ENCODE data around the gene MRPL20.

GRCh38 chr1:1411626-1412025 lies 4.5 kb upstream of the MRPL20 start:
- TF ChIP-seq RXRA (IDR thresholded peaks at IDR 0.05) (no peak), EGR1 (IDR thresholded peaks at IDR 0.05; ENCODE audit: low read depth in 2 of 2) (no peak), CTCF (IDR thresholded peaks at IDR 0.05; ENCODE audit: low read depth, low read length, missing input control) (no peak), JUND (IDR thresholded peaks at IDR 0.05) (no peak), RAD21 (IDR thresholded peaks at IDR 0.05) (no peak), YY1 (IDR thresholded peaks at IDR 0.05) (no peak), REST (IDR thresholded peaks at IDR 0.05) (no peak), TAF1 (conservative IDR thresholded peaks at IDR 0.05) (no peak), GABPA (IDR thresholded peaks at IDR 0.05 in 1 of 2, conservative IDR thresholded peaks at IDR 0.05 in 1 of 2) (no peak), SP1 (IDR thresholded peaks at IDR 0.05) (no peak), ATF3 (IDR thresholded peaks at IDR 0.05) (no peak)
- TF ChIP-seq, protein P1, sequence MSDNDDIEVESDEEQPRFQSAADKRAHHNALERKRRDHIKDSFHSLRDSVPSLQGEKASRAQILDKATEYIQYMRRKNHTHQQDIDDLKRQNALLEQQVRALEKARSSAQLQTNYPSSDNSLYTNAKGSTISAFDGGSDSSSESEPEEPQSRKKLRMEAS (IDR thresholded peaks at IDR 0.05): no peak

Data from liver (tissue), 3 donors.